Ectodermal cell (in vitro differentiated cells): ENCODE results near the gene METRNL.
"Not testable (repeated sequence)": the region's sequence is repeated elsewhere in the genome, so short reads cannot be mapped to it uniquely, and the experiment has no call there.

Experiments used
- H3K27ac ChIP-seq: 2 replicates; pipeline ENCODE4 v1.7.0; 2013; ENCODE audit warnings: mild to moderate bottlenecking, low read depth, low read length; ENCODE audit not compliant: insufficient read depth, poor library complexity, severe bottlenecking
- H3K27me3 ChIP-seq: 2 replicates; pipeline ENCODE4 v1.7.0; 2013; ENCODE audit warnings: mild to moderate bottlenecking, low read length; ENCODE audit not compliant: insufficient read depth, control insufficient read depth, poor library complexity, severe bottlenecking
- H3K36me3 ChIP-seq: one replicate; pipeline ENCODE4 v1.7.0; 2013; ENCODE audit warnings: low read length; ENCODE audit not compliant: control insufficient read depth, insufficient read depth
- H3K4me1 ChIP-seq: one replicate; pipeline ENCODE4 v1.7.0; 2013; ENCODE audit warnings: low read length; ENCODE audit not compliant: control insufficient read depth, insufficient read depth
- H3K4me3 ChIP-seq: 2 replicates; pipeline ENCODE4 v1.7.0; 2013; ENCODE audit warnings: low read depth, low read length, control low read depth; ENCODE audit not compliant: insufficient read depth
- H3K9me3 ChIP-seq: 2 replicates; pipeline ENCODE4 v1.7.0; 2013; ENCODE audit warnings: mild to moderate bottlenecking, low read length, moderate library complexity; ENCODE audit not compliant: control insufficient read depth
- WGBS, 2 experiments: methylation state at CpG; one replicate each; pipeline ENCODE4 v1.1.7; 2013; ENCODE audit warnings: missing lambda C conversion rate in 2 of 2; 5-methylcytosine and 5-hydroxymethylcytosine counted together

METRNL gene

GRCh38 chr17:83051396-83052240 is 27.8 kb upstream of the METRNL start:
- Histone ChIP-seq H3K27me3 (no peaks in the 10 kb centered on the region), H3K36me3 (peaks cover 8% of the 10 kb centered on the region), H3K4me1 (peaks cover 3% of the 10 kb centered on the region), H3K4me3 (peak overlapping the region; percentile 53), H3K27ac (no peak overlapping the region), H3K9me3 (no peaks in the 10 kb centered on the region)
- 1 to 2% methylated on average over 95 of the region's 95 CpGs for WGBS, 2 experiments

GRCh38 chr17:83052241-83052564 is 27.2 kb upstream of the METRNL start:
- 56% methylated on average over 12 of the region's 12 CpGs for WGBS, 2 experiments
- Histone ChIP-seq H3K27me3 (no peaks in the 10 kb centered on the region), H3K4me1 (peaks cover 3% of the 10 kb centered on the region), H3K4me3 (peak overlapping the region; percentile 53), H3K27ac (no peak overlapping the region), H3K9me3 (no peaks in the 10 kb centered on the region), H3K36me3 (peaks cover 3% of the 10 kb centered on the region)

- Histone ChIP-seq H3K27me3 (no peaks in the 10 kb centered on the region), H3K4me1 (peaks cover 3% of the 10 kb centered on the region), H3K9me3 (no peaks in the 10 kb centered on the region), H3K4me3 (no peak overlapping the region), H3K27ac (no peak overlapping the region), H3K36me3 (peaks cover 3% of the 10 kb centered on the region)
- WGBS, 2 experiments = 91 to 92% methylated on average over 15 of the region's 15 CpGs
Measured at GRCh38 chr17:83053021-83053681, 26.3 kb upstream of the METRNL start.

- Histone ChIP-seq H3K4me1 (peaks cover 3% of the 10 kb centered on the region), H3K27me3 (no peaks in the 10 kb centered on the region), H3K27ac (no peak overlapping the region), H3K9me3 (no peaks in the 10 kb centered on the region), H3K36me3 (no peaks in the 10 kb centered on the region), H3K4me3 (no peak overlapping the region)
- WGBS, 2 experiments = 90% methylated on average over 13 of the region's 13 CpGs
Measured at GRCh38 chr17:83053739-83054451, 25.5 kb upstream of the METRNL start.

GRCh38 chr17:83054518-83055125 is 24.8 kb upstream of the METRNL start:
- no peaks in the 10 kb centered on the region for H3K27me3 ChIP-seq
- H3K36me3 ChIP-seq = no peaks in the 10 kb centered on the region
- H3K4me3 ChIP-seq = no peak overlapping the region
- 95% methylated on average over 9 to 11 of the region's 13 CpGs for WGBS, 2 experiments
- no peak overlapping the region for H3K27ac ChIP-seq
- no peaks in the 10 kb centered on the region for H3K9me3 ChIP-seq
- peaks cover 3% of the 10 kb centered on the region for H3K4me1 ChIP-seq

- not testable (repeated sequence) for H3K36me3 ChIP-seq, H3K4me1 ChIP-seq, H3K9me3 ChIP-seq, H3K4me3 ChIP-seq, H3K27me3 ChIP-seq, H3K27ac ChIP-seq
- 92 to 94% methylated on average over 25 of the region's 25 CpGs for WGBS, 2 experiments
Measured at GRCh38 chr17:83055176-83055575, 24.2 kb upstream of the METRNL start.

- Histone ChIP-seq H3K27ac (no peak overlapping the region), H3K27me3 (no peaks in the 10 kb centered on the region), H3K36me3 (no peaks in the 10 kb centered on the region), H3K9me3 (no peaks in the 10 kb centered on the region), H3K4me1 (peaks cover 3% of the 10 kb centered on the region), H3K4me3 (no peak overlapping the region)
- 85 to 87% methylated on average over 16 of the region's 16 CpGs for WGBS, 2 experiments
Measured at GRCh38 chr17:83055911-83056582, 23.4 kb upstream of the METRNL start.

GRCh38 chr17:83056583-83057396 is 22.6 kb upstream of the METRNL start:
- H3K4me3 ChIP-seq = no peak overlapping the region
- H3K9me3 ChIP-seq = no peaks in the 10 kb centered on the region
- 90 to 91% methylated on average over 30 of the region's 30 CpGs for WGBS, 2 experiments
- H3K27ac ChIP-seq = no peak overlapping the region
- no peaks in the 10 kb centered on the region for H3K27me3 ChIP-seq
- H3K4me1 ChIP-seq = peaks cover 3% of the 10 kb centered on the region
- no peaks in the 10 kb centered on the region for H3K36me3 ChIP-seq

GRCh38 chr17:83057397-83057761 is 22.0 kb upstream of the METRNL start:
- no peaks in the 10 kb centered on the region for H3K36me3 ChIP-seq
- H3K9me3 ChIP-seq = no peaks in the 10 kb centered on the region
- no peaks in the 10 kb centered on the region for H3K27me3 ChIP-seq
- 95 to 96% methylated on average over 14 of the region's 14 CpGs for WGBS, 2 experiments
- H3K4me1 ChIP-seq = peaks cover 3% of the 10 kb centered on the region
- no peak overlapping the region for H3K27ac ChIP-seq
- H3K4me3 ChIP-seq = no peak overlapping the region
